ENCODE data around the gene MAFF.
A peak's percentile ranks its signal among the peaks of the same experiment; 100 is the strongest.

The MAFF gene

DNA sequence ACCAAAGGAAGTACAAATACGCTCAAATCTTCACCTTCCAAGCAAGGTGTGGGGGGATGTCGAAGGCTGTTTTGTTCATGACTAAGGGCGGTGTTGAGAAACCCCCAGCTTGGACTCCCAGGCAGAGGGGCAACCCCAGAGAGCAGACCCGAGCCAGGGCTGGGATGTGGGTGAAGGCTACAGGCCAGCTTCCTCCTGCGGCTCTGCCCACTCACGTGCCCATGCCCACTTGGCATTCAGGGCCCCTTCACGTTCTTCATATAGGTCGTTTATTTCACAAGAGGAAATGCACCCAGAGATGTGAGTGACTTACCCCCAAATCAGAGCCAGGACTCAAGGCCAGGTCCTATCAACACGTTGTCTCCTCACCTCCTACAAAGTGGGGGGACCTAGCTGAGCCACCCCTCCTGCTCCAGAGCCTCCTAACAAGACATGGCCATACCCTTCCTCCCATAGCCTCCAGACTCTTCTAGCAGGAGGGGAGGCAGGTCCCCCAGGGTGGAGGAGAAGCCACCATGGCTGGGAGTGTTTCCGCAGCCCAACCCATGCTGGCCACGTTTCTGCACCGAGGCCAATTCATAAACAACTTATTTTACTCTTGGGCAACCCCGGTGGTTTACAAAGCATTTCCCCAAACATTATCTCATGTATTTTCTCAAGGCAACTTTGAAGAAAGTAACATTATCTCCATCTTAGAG is 49.0 kb downstream of the MAFF start:
- DNase-seq (ENCODE audit: low read depth) = no peak
- no peak for TF ChIP-seq CTCF (conservative IDR thresholded peaks at IDR 0.05; ENCODE audit: low read length)
- H3K4me3 ChIP-seq (ENCODE audit: low read length) = no peak overlapping the region

GRCh38 chr22:38251341-38251692 is 49.5 kb downstream of the MAFF start:
- TF ChIP-seq CTCF (conservative IDR thresholded peaks at IDR 0.05; ENCODE audit: low read length) = no peak
- no peak for DNase-seq (ENCODE audit: low read depth)
- no peak overlapping the region for H3K4me3 ChIP-seq (ENCODE audit: low read length)

DNA sequence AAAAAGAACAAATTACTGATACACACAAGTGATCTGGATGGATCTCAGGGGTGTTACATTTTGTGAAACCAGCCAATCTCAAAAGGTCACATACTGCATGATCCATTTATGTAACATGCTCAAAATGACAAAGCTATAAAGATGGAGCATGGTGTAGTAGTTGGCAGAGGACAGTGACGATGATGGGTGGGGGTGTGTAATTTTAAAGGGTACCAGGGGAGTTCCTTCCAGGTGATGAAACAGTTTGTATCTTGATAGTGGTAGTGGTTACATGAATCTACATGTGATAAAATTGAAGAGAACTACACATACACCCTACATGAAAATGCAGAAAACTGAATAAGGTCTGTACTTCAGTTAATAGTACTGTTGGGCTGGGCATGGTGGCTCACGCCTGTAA is 53.9 kb downstream of the MAFF start:
- DNase-seq (ENCODE audit: low read depth) = no peak

DNA sequence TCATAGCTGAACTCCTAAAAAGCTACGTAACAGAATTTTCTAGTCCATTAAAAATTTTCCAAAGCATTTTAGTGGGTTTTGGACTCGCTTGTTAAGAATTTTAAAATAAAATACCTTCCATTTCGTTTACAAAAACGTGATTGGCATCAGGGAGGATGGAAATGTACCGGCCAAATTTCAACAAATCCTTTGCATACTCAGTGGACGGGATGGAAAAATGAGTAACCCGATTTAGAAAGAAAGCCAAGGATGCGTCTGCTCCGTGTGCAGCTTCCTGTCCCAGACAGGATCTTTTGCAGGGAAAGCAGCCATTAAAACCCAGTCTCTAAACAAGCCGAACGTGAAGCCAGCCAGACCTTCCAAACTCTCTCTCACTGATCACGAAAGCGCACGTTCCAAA is 55.4 kb downstream of the MAFF start:
- peak overlapping the region; percentile 50 for H3K4me3 ChIP-seq (ENCODE audit: low read length)
- DNase-seq (ENCODE audit: low read depth) = peak; percentile 82
- TF ChIP-seq CTCF (conservative IDR thresholded peaks at IDR 0.05; ENCODE audit: low read length) = no peak

More for the DNA sequence above, 53.9 kb downstream of the MAFF start:
- H3K4me3 ChIP-seq (ENCODE audit: low read length) = no peak overlapping the region
- no peak for TF ChIP-seq CTCF (conservative IDR thresholded peaks at IDR 0.05; ENCODE audit: low read length)

DNA sequence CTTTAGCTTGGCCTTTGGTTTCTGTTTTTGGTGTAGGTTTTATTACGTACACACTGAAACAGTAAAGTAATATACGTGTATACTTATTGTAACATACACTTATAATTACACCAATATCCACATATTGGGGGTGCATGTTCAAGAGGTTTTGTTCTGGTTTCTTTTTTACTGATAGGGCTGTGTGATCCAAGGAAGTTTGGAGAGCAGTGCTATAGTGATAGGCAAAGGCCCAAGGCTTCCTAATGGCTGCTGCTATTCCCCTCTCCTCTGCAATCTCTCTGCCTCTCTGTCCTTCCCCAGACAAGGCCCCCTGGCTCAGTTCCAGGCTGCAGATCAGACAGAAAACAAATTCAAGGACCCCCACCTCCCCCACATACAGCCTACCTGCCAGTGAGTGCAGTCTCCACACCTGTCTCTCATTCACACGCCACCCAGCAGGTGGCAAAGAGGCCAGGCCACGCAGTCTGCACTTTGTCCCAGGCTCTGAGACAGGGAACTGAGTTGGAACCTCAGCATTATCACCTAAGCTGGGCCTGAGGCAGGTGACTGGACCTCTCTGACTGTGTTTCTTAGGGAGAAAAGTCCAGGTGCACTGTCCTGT is 56.0 kb downstream of the MAFF start:
- TF ChIP-seq CTCF (conservative IDR thresholded peaks at IDR 0.05; ENCODE audit: low read length) = 0 out of 2 replicates have a peak, but pooled peaks have one; percentile 4
- peak overlapping the region; percentile 50 for H3K4me3 ChIP-seq (ENCODE audit: low read length)
- no peak for DNase-seq (ENCODE audit: low read depth)

GRCh38 chr22:38258895-38259294 is 57.1 kb downstream of the MAFF start:
- DNase-seq (ENCODE audit: low read depth) = no peak
- no peak overlapping the region for H3K4me3 ChIP-seq (ENCODE audit: low read length)
- TF ChIP-seq CTCF (conservative IDR thresholded peaks at IDR 0.05; ENCODE audit: low read length) = no peak

DNA sequence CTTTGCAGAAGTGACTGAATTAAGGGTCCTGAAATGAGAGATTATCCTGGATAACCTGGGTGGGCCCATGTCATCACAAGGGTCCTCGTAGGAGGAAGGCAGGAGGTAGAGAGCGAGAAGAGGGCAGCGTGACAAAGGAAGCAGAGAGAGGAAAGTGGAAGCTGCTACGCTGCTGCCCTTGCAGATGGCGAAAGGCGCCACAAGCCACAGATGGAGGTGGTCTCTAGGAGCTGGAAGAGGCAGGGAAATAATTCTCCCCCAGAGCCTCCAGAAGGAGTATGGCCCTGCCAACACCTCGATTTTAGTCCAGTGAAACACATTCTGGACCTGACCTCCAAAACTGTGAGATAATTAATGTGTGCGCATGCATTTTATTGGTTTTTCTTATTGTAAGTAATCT is 57.6 kb downstream of the MAFF start:
- no peak for TF ChIP-seq CTCF (conservative IDR thresholded peaks at IDR 0.05; ENCODE audit: low read length)
- no peak for DNase-seq (ENCODE audit: low read depth)
- H3K4me3 ChIP-seq (ENCODE audit: low read length) = no peak overlapping the region

Data from AG10803 (cell line).